Effector memory CD4-positive, alpha-beta T cell (primary cell): ENCODE data around the gene VAMP5.
"Not testable (repeated sequence)": the region's sequence is repeated elsewhere in the genome, so short reads cannot be mapped to it uniquely, and the experiment has no call there.

ENCODE experiments used
- DNase-seq, 3 donors: peaks; one replicate each; pipeline ENCODE4 v3.0.0-alpha.2; 2020
- H3K27ac ChIP-seq: 2 replicates; pipeline ENCODE4 v1.7.0; 2013; ENCODE audit warnings: mild to moderate bottlenecking, low read length, moderate library complexity; ENCODE audit not compliant: insufficient read depth, poor library complexity, severe bottlenecking
- H3K27me3 ChIP-seq: replicated peaks from 2 replicates; pipeline ENCODE4 v1.7.0; 2013; ENCODE audit warnings: mild to moderate bottlenecking, low read length; ENCODE audit not compliant: insufficient read depth, control insufficient read depth, poor library complexity, severe bottlenecking
- H3K36me3 ChIP-seq: 2 replicates; pipeline ENCODE4 v1.7.0; 2013; ENCODE audit warnings: mild to moderate bottlenecking, low read length, moderate library complexity; ENCODE audit not compliant: control insufficient read depth, insufficient read depth
- H3K4me1 ChIP-seq: 2 replicates; pipeline ENCODE4 v1.7.0; 2013; ENCODE audit warnings: low read length, mild to moderate bottlenecking; ENCODE audit not compliant: control insufficient read depth, insufficient read depth, poor library complexity, severe bottlenecking
- H3K4me3 ChIP-seq: 2 replicates; pipeline ENCODE4 v1.7.0; 2013; ENCODE audit warnings: low read length, low read depth, mild to moderate bottlenecking; ENCODE audit not compliant: insufficient read depth, poor library complexity, severe bottlenecking
- H3K9me3 ChIP-seq: 2 replicates; pipeline ENCODE4 v1.7.0; 2013; ENCODE audit warnings: mild to moderate bottlenecking, low read length, moderate library complexity; ENCODE audit not compliant: control insufficient read depth

Gene VAMP5

DNA sequence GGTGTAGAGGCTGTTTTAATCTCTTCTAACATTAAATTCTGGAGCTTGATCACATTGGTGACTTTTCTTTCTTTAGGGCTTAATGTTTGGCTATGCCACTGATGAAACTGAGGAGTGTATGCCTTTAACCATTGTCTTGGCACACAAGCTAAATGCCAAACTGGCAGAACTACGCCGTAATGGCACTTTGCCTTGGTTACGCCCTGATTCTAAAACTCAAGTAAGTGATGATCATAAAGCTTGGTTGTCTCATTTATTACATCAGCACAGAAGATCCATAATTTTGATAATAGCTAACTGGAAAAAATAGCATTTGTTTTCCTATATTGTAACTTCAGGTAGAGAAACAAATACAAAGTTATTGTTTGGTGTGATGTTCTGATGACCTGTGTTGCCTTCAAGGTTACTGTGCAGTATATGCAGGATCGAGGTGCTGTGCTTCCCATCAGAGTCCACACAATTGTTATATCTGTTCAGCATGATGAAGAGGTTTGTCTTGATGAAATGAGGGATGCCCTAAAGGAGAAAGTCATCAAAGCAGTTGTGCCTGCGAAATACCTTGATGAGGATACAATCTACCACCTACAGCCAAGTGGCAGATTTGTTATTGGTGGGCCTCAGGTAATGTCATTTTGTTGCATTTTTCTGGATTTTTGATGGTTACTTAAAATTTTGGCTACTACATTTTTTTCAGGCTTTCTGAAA, 42.3 kb upstream of the VAMP5 start:
- no peak for DNase-seq
- Histone ChIP-seq H3K4me3 (no peak overlapping the region), H3K27ac (no peak overlapping the region), H3K4me1 (peaks cover 20% of the 10 kb centered on the region), H3K9me3 (no peaks in the 10 kb centered on the region), H3K36me3 (peaks cover 40% of the 10 kb centered on the region), H3K27me3 (no peaks in the 10 kb centered on the region)

DNA sequence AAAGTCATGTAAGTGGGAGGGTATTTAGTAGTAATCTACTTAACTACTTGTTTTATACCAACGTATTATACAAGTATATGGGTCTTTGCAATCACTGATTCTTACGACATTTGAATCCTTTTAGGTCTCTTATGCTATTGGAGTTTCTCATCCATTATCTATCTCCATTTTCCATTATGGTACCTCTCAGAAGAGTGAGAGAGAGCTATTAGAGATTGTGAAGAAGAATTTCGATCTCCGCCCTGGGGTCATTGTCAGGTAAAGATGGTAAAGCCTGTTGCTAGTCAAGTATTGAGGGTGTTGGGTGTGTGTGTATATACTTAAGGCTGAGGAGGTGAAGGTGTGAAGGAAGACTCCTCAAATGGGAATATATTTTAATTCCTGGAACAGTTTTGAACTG, 41.5 kb upstream of the VAMP5 start:
- no peak for DNase-seq
- H3K4me1 ChIP-seq = peaks cover 16% of the 10 kb centered on the region
- no peak overlapping the region for H3K27ac ChIP-seq
- no peak overlapping the region for H3K4me3 ChIP-seq
- H3K27me3 ChIP-seq = no peaks in the 10 kb centered on the region
- peaks cover 40% of the 10 kb centered on the region for H3K36me3 ChIP-seq
- no peaks in the 10 kb centered on the region for H3K9me3 ChIP-seq

DNA sequence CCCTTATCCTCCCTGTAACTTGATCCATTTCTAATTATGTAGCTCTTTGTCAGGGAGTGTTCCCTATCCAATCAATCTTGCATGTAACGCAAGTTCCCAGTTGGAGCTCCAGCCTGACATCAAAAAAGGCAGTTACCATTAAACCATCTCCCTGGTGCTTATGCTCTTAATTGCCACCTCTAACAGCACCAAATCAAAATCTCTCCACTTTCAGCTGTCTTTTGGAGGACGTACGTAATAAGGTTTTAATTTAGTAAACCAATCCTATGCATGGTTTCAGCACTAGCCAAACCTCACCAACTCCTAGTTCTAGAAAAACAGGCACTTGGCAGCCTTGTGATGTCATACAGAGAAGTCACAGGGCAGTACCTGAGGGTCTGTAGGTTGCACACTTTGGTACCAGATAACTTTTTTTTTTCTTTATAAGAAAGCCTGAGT, 40.0 kb upstream of the VAMP5 start:
- H3K27me3 ChIP-seq, H3K4me3 ChIP-seq, H3K9me3 ChIP-seq, DNase-seq, H3K27ac ChIP-seq: not testable (repeated sequence)
- peaks cover 40% of the 10 kb centered on the region for H3K36me3 ChIP-seq
- peaks cover 12% of the 10 kb centered on the region for H3K4me1 ChIP-seq

DNA sequence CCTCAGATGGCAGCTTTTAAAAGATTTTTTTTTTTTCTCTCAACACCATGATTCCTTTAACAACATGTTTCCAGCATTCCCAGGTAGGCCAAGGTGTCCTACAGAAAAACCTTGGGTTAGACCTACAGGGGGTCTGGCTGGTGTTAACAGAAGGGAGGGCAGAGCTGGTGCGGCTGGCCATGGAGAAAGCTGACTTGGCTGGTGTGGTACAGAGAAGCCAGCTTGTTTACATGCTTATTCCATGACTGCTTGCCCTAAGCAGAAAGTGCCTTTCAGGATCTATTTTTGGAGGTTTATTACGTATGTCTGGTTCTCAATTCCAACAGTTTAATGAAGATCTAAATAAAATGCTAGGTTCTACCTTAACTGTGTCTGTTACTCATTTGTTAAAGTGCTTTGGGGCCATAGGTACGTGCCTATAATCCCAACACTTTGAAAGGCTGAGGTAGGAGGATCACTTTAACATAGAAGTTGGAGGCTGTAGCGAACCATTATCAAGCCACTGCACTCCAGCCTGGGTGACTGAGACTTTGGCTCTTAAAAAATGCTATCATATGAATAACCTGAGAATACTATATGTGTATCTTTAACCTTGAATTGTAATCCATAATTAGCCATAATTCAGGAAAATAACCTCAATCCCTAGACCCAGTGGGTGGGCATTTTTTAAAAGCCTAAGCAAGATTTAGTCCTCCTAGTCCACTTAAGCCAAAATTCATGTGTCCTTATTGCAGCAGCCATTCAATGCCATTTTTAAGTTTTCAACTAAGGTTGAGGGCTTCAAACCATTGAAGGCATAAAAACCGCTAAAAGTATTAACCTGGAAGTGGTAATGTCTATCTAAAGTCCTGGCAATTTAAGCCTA, 39.1 kb upstream of the VAMP5 start:
- H3K4me3 ChIP-seq, H3K9me3 ChIP-seq, H3K4me1 ChIP-seq, H3K27ac ChIP-seq, H3K27me3 ChIP-seq, DNase-seq: not testable (repeated sequence)
- peaks cover 46% of the 10 kb centered on the region for H3K36me3 ChIP-seq

DNA sequence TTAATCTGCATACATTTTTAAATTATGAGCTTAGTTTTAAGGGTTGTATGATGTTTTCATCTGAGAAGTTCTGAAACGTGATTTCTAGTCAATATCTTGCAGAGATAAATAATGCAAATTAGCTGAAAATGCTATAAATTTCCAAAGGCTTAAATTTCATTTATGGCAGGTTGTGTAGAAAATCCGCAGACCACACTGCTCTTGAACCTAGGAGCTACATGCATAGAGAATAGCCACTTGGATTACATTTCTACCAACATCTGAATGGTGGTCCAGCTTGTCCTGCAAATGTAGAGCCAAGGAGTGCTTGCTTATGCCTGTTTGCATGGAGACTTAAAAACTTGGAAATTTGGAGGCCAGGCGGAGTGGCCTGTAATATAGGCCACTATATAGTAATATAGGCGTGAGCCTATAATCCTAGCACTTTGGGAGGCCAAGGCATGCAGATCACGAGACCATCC, 38.4 kb upstream of the VAMP5 start:
- no peak overlapping the region for H3K27ac ChIP-seq
- no peaks in the 10 kb centered on the region for H3K27me3 ChIP-seq
- H3K36me3 ChIP-seq = peaks cover 52% of the 10 kb centered on the region
- no peak for DNase-seq
- no peaks in the 10 kb centered on the region for H3K9me3 ChIP-seq
- H3K4me3 ChIP-seq = no peak overlapping the region
- H3K4me1 ChIP-seq = peaks cover under 1% of the 10 kb centered on the region

DNA sequence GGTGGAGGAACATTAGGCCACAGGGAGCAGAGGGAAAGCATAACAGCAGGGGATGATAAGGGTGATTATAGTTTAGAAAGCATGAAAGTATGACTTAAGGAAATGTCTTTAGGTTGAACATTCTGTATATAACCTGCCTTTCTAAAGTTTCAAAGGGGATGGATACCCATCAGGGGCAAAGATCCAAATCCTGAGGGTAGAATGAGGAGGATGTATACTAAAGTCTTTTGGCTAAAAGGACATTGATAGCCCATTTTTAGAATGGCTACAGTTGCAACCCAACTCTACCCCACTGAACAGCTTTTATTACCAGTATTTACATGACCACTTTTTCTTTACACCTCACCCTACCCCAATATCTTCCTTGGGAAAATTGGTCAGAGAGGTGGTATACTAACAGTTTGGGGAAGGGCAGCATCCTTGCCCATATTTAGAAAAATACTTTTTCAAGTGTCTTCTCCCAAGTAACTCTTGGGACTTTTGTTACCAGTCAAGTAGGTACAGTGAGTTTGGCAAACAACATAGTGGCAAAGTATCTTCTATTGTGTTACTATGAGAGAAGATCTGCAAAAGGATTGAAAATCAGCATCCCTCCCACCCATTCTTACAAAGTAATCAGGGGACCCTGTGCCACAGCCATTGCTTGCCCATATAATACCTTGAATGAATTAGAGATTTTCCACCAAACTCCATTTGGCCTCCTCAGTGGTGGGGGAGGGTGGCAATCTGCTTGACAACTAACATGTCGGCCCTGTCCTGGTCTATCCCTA, 37.0 kb upstream of the VAMP5 start:
- H3K27ac ChIP-seq = no peak overlapping the region
- no peak overlapping the region for H3K4me3 ChIP-seq
- peaks cover 49% of the 10 kb centered on the region for H3K36me3 ChIP-seq

DNA sequence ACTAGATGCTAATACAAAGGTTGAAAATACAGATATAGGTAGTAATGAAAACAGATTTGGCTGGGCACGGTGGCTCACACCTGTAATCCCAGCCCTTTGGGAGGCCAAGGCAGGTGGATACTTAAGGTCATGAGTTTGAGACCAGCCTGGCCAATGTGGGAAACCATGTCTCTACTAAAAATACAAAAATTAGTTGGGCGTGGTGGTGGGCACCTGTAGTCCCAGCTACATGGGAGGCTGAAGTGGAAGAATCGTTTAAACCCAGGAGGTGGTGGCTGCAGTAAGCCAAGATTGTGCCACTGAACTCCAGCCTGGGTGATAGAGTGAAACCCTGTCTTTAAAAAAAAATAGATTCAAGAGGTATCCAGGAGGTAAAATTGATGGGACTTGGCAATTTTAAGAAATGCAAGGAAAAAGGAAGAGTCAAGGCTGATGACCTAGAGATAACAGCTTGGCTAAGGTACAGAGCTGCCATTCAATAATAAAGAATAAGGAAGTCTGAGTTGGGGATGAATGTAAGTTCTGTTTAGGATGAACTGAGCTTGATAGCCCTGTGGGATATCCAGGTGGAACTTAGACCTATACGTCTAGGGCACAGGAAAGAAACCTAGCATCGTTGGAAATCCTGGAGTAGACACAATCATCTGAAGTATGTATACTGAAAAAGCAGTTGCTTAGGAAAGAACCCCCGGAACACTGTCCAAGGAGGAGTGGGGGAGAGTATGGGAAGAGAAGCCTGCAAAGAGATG, 36.2 kb upstream of the VAMP5 start:
- H3K4me3 ChIP-seq = no peak overlapping the region
- no peaks in the 10 kb centered on the region for H3K9me3 ChIP-seq
- no peaks in the 10 kb centered on the region for H3K4me1 ChIP-seq
- DNase-seq = no peak
- H3K36me3 ChIP-seq = peaks cover 47% of the 10 kb centered on the region
- no peak overlapping the region for H3K27ac ChIP-seq
- H3K27me3 ChIP-seq = no peaks in the 10 kb centered on the region

More for the DNA sequence above, 37.0 kb upstream of the VAMP5 start:
- H3K4me1 ChIP-seq = no peaks in the 10 kb centered on the region
- no peaks in the 10 kb centered on the region for H3K27me3 ChIP-seq
- DNase-seq = no peak
- H3K9me3 ChIP-seq = no peaks in the 10 kb centered on the region

DNA sequence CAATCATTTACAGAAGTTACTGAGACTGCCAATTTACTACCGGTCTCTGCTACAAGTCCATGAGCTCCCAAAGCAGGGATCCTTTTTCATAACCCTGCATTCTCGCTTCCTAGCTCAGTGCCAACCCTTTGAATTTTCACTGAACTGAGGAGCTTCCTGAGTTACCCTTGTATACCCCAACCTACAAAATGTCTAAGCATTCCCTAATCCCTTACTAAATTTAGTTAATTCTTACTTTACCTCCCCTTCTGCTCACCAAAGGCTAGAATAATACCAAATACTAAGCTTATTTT, 35.7 kb upstream of the VAMP5 start:
- Histone ChIP-seq H3K4me3 (no peak overlapping the region), H3K4me1 (no peaks in the 10 kb centered on the region), H3K36me3 (peaks cover 50% of the 10 kb centered on the region), H3K27me3 (no peaks in the 10 kb centered on the region), H3K9me3 (no peaks in the 10 kb centered on the region), H3K27ac (no peak overlapping the region)
- DNase-seq = no peak

DNA sequence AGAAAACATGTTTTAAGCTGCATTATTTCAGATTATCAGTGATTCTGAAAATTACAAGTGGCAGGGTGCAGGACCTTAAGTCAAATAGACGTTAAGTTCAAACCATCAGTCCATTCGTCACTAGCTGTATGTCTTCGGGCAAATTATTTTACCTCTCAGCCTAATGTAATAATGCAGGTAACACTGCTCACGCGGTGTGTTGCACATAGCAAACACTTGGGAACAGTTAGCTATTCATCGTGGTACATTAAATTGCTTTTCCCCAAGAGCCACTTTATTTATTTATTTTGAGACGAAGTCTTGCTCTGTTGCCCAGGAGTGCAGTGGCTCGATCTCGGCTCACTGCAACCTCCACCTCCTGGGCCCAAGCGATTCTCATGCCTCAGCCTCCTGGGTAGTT, 35.1 kb upstream of the VAMP5 start:
- no peak for DNase-seq
- Histone ChIP-seq H3K4me3 (no peak overlapping the region), H3K27ac (no peak overlapping the region), H3K36me3 (peaks cover 54% of the 10 kb centered on the region), H3K4me1 (no peaks in the 10 kb centered on the region), H3K27me3 (no peaks in the 10 kb centered on the region), H3K9me3 (no peaks in the 10 kb centered on the region)
